Hippocampal formation (tissue), 2 donors: ENCODE data around the gene ITPR3.
A peak's percentile ranks its signal among the peaks of the same experiment; 100 is the strongest.

Experiments used
- DNase-seq, 2 donors: peaks; one replicate each; lab custom pipeline; 2025; lab: John Stamatoyannopoulos, UW

The ITPR3 gene

GRCh38 chr6:33686981-33687975, 66.2 kb downstream of the ITPR3 start:
- DNase-seq: no peak

GRCh38 chr6:33688006-33688405, 66.9 kb downstream of the ITPR3 start:
- no peak for DNase-seq

- DNase-seq: no peak
Observed at GRCh38 chr6:33688451-33689147, 67.5 kb downstream of the ITPR3 start.

- DNase-seq: no peak
Observed at GRCh38 chr6:33689148-33689494, 68.0 kb downstream of the ITPR3 start.

- no peak for DNase-seq
Observed at GRCh38 chr6:33689879-33690278, 68.8 kb downstream of the ITPR3 start.

- DNase-seq: no peak
Observed at GRCh38 chr6:33690766-33691165, 69.6 kb downstream of the ITPR3 start.

- no peak for DNase-seq
Observed at GRCh38 chr6:33691456-33692077, 70.4 kb downstream of the ITPR3 start.

GRCh38 chr6:33692078-33692759, 71.1 kb downstream of the ITPR3 start:
- DNase-seq: no peak

- DNase-seq: no peak
Observed at GRCh38 chr6:33692760-33693158, 71.6 kb downstream of the ITPR3 start.

GRCh38 chr6:33693186-33694105, 72.3 kb downstream of the ITPR3 start:
- DNase-seq: no peak

- DNase-seq: no peak
Observed at GRCh38 chr6:33694401-33694931, 73.3 kb downstream of the ITPR3 start.

- no peak for DNase-seq
Observed at GRCh38 chr6:33694977-33695376, 73.9 kb downstream of the ITPR3 start.

GRCh38 chr6:33695451-33695887, 74.3 kb downstream of the ITPR3 start:
- peak in 1 of 2 donors; percentile 16 for DNase-seq

GRCh38 chr6:33696076-33696475, 75.0 kb downstream of the ITPR3 start:
- no peak for DNase-seq

GRCh38 chr6:33696548-33697518, 75.7 kb downstream of the ITPR3 start:
- no peak for DNase-seq

GRCh38 chr6:33697845-33698244, 76.7 kb downstream of the ITPR3 start:
- no peak for DNase-seq

GRCh38 chr6:33698494-33698893, 77.4 kb downstream of the ITPR3 start:
- DNase-seq: no peak

- no peak for DNase-seq
Observed at GRCh38 chr6:33699131-33699530, 78.0 kb downstream of the ITPR3 start.

- no peak for DNase-seq
Observed at GRCh38 chr6:33699739-33700138, 78.6 kb downstream of the ITPR3 start.
